Measurements from ENCODE around the gene SSH2. TPM values are rescaled to one million over a fixed set of nuclear protein-coding genes. Genes with fewer than 3 reads are reported as not detected.

Gene SSH2
- total RNA-seq, 1 experiment from 2014 or later: 14.6 TPM

DNA sequence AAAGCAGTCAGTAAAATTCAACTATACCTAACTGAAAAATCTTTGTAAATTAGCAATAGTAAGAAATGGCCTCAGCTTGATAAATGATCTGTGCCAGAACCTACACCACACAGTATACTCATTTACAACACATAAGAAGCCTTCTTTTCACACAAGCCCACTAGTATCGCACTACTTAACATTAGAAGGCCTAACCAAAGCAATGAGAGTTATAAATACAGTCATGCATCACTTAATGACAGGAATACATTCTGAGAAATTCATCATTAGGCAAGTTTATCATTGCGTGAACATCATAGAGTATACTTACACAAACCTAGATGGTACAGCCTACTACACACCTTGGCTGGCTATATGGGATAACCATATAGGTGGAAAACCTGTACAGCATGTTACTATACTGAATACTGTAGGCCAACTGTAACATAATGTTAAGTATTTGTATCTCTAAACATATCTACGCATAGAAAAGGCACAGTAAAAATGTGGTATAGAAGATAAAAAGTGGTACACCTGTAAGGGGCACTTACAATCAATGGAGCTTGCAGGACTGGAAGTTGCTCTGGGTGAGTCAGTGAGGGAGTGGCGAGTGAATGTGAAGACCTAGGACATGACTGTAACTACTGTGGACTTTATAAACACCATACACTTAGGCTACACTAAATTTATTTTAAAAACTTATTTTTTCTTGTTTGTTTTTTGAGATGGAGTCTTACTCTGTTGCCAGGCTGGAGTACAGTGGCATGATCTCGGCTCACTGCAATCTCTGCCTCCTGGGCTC, 180.8 kb downstream of the SSH2 start:
- H2BK120ac ChIP-seq (ENCODE audit: low read depth, low read length, poor library complexity, severe bottlenecking): no peak overlapping the region
- no peaks in the 10 kb centered on the region for H3K23me2 ChIP-seq (ENCODE audit: insufficient read length, low read depth, low read length, poor library complexity, severe bottlenecking)
- no peaks in the 10 kb centered on the region for H3K9me3 ChIP-seq (ENCODE audit: control insufficient read depth, low read depth, low read length)
- H2BK20ac ChIP-seq (ENCODE audit: low read depth, low read length, poor library complexity, severe bottlenecking): no peak overlapping the region
- no peak overlapping the region for H2AFZ ChIP-seq (ENCODE audit: low read length)
- no peak for DNase-seq
- no peaks in the 10 kb centered on the region for H4K20me1 ChIP-seq (ENCODE audit: control insufficient read depth, insufficient read depth, insufficient read length)
- TF ChIP-seq, protein P1, sequence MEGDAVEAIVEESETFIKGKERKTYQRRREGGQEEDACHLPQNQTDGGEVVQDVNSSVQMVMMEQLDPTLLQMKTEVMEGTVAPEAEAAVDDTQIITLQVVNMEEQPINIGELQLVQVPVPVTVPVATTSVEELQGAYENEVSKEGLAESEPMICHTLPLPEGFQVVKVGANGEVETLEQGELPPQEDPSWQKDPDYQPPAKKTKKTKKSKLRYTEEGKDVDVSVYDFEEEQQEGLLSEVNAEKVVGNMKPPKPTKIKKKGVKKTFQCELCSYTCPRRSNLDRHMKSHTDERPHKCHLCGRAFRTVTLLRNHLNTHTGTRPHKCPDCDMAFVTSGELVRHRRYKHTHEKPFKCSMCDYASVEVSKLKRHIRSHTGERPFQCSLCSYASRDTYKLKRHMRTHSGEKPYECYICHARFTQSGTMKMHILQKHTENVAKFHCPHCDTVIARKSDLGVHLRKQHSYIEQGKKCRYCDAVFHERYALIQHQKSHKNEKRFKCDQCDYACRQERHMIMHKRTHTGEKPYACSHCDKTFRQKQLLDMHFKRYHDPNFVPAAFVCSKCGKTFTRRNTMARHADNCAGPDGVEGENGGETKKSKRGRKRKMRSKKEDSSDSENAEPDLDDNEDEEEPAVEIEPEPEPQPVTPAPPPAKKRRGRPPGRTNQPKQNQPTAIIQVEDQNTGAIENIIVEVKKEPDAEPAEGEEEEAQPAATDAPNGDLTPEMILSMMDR (conservative IDR thresholded peaks at IDR 0.05): no peak
- H4K5ac ChIP-seq (ENCODE audit: insufficient read length, low read depth, low read length): no peak overlapping the region
- no peaks in the 10 kb centered on the region for H3K79me1 ChIP-seq (ENCODE audit: insufficient read depth, low read depth, low read length, poor library complexity, severe bottlenecking)
- no peak overlapping the region for H3K9ac ChIP-seq (ENCODE audit: extremely low read depth, insufficient read length, low read length)
- H3K56ac ChIP-seq (ENCODE audit: insufficient read length, low read depth, low read length): no peak overlapping the region
- H3K14ac ChIP-seq (ENCODE audit: insufficient read depth, low read length): no peak overlapping the region
- H3K79me2 ChIP-seq (ENCODE audit: insufficient read depth, low read length): no peaks in the 10 kb centered on the region
- no peak overlapping the region for H3T11ph ChIP-seq (ENCODE audit: low read length)
- no peak overlapping the region for H3K18ac ChIP-seq (ENCODE audit: insufficient read length, low read depth, low read length)
- H4K91ac ChIP-seq (ENCODE audit: insufficient read length, low read depth, low read length): no peak overlapping the region
- H2BK12ac ChIP-seq (ENCODE audit: insufficient read length, low read depth, low read length): no peak overlapping the region
- no peaks in the 10 kb centered on the region for H3K27me3 ChIP-seq (ENCODE audit: insufficient read depth, low read length)
- Mint-ChIP-seq H3K27me3 (ENCODE audit: low read depth) (no peaks in the 10 kb centered on the region), H3K27ac (no peak overlapping the region), H3K4me1 (peaks cover 8% of the 10 kb centered on the region in 2 experiments), H3K4me3 (no peak overlapping the region), H3K36me3 (ENCODE audit: insufficient read depth in 1 of 3, low read depth in 3 of 3) (peaks cover 0 to 1% (median 0%) of the 10 kb centered on the region in 3 experiments; a peak in 1 of 7 replicates), H3K9me3 (no peaks in the 10 kb centered on the region)
- no peak overlapping the region for H3K4ac ChIP-seq (ENCODE audit: low read depth, low read length)
- H3K4me1 ChIP-seq (ENCODE audit: insufficient read depth, low read length): no peaks in the 10 kb centered on the region
- no CpG with 5 or more reads among the region's 5 CpGs for WGBS (ENCODE audit: extremely low coverage, insufficient read length, low lambda C conversion rate)
- H2BK15ac ChIP-seq (ENCODE audit: low read depth, low read length): no peak overlapping the region
- no peak overlapping the region for H2AK5ac ChIP-seq (ENCODE audit: insufficient read length, low read length)
- no peak overlapping the region for H3K27ac ChIP-seq (ENCODE audit: insufficient read length, low read depth, low read length)
- no peak overlapping the region for H2BK5ac ChIP-seq (ENCODE audit: insufficient read length, low read length)
- no peak overlapping the region for H4K8ac ChIP-seq (replicated peaks; ENCODE audit: insufficient read length, low read depth, low read length)
- H3K4me2 ChIP-seq (ENCODE audit: insufficient read depth, insufficient read length, low read length): no peak overlapping the region
- no peak overlapping the region for H3K23ac ChIP-seq (ENCODE audit: insufficient read length, low read depth, low read length)

Measured in H9 (cell line).